Endothelial cell of umbilical vein (primary cell): ENCODE data around the gene SMURF1. TPM values are rescaled to one million over a fixed set of nuclear protein-coding genes. Genes with fewer than 3 reads are reported as not detected.

Experiments used
- BruUV-seq: library from RNA; stranded (reverse); fragments of 400-500 nt; replicated peaks from 2 replicates; lab custom pipeline; 2021; lab: Mats Ljungman, UMichigan
- CTCF ChIA-PET: fragments of 300-600, 350-600 bp; sonication (Branson Sonifier 250); formaldehyde crosslinking; loops from one replicate; lab custom pipeline; 2021; ENCODE audit warnings: antibody characterized with exemption, inconsistent platforms; lab: Charles Lee
- POLR2A ChIA-PET: fragments of 300-600, 350-600 bp; sonication (Branson Sonifier 250); formaldehyde crosslinking; loops from one replicate; lab custom pipeline; 2021; ENCODE audit warnings: antibody characterized with exemption, inconsistent platforms; lab: Charles Lee
- DNase-seq: peaks from one replicate; pipeline ENCODE4 v3.0.0-alpha.2; 2011; ENCODE audit warnings: low read depth, low spot score
- FAIRE-seq: peaks from 2 replicates; lab custom pipeline; 2011; peaks lifted over from hg19 to GRCh38; lab: Jason Lieb, UNC
- H2AFZ ChIP-seq: 2 replicates; pipeline ENCODE4 v1.6.0; 2012; ENCODE audit warnings: low read depth, low read length, control low read depth, inconsistent platforms
- H3K27ac ChIP-seq: 2 replicates; pipeline ENCODE4 v1.5.1; 2011; ENCODE audit warnings: low read depth, mild to moderate bottlenecking, control low read depth, low read length, moderate library complexity; ENCODE audit not compliant: insufficient read depth
- H3K27me3 ChIP-seq, 2 experiments: 2 replicates each; pipeline versions ENCODE4 v1.6.0 to v1.6.1; 2011; ENCODE audit warnings: low read length in 2 of 2, mixed read lengths in 1 of 2; ENCODE audit not compliant: control insufficient read depth in 2 of 2, insufficient read depth in 2 of 2
- H3K36me3 ChIP-seq, 2 experiments: 2 replicates in 1 of 2; 3 replicates in 1 of 2; pipeline ENCODE4 v1.5.1; 2011; ENCODE audit warnings: low read length in 2 of 2, mild to moderate bottlenecking in 1 of 2, moderate library complexity in 1 of 2; ENCODE audit not compliant: control insufficient read depth in 2 of 2, insufficient read depth in 2 of 2; ENCODE audit errors: extremely low read depth in 1 of 2
- H3K4me1 ChIP-seq: 3 replicates; pipeline ENCODE4 v1.5.1; 2011; ENCODE audit warnings: mild to moderate bottlenecking, low read length; ENCODE audit not compliant: control insufficient read depth, insufficient read depth; ENCODE audit errors: extremely low read depth
- H3K4me2 ChIP-seq: 2 replicates; pipeline ENCODE4 v1.6.1; 2011; ENCODE audit warnings: low read length, control low read depth, mixed read lengths; ENCODE audit not compliant: insufficient read depth
- H3K4me3 ChIP-seq, 3 experiments: fragments of 200-600 bp in 1 of 3; sonication (generic), shearing (Covaris generic) in 1 of 3; replicated peaks in 1 of 3; 2 replicates each; pipeline ENCODE4 v1.5.1; 2011 to 2016; ENCODE audit warnings: control low read depth in 3 of 3, low read length in 3 of 3, mild to moderate bottlenecking in 2 of 3, inconsistent platforms in 1 of 3, low read depth in 1 of 3, moderate library complexity in 1 of 3; ENCODE audit not compliant: insufficient read depth in 1 of 3
- H3K79me2 ChIP-seq: 2 replicates; pipeline ENCODE4 v1.6.0; 2012; ENCODE audit warnings: low read length, inconsistent platforms; ENCODE audit not compliant: control insufficient read depth, insufficient read depth
- H3K9ac ChIP-seq: replicated peaks from 2 replicates; pipeline ENCODE3; 2011; ENCODE audit warnings: low read length, control low read depth; ENCODE audit not compliant: insufficient read depth; ENCODE audit errors: extremely low read depth
- H3K9me1 ChIP-seq: replicated peaks from 3 replicates; pipeline ENCODE4 v1.6.0; 2011; ENCODE audit warnings: mild to moderate bottlenecking, low read length; ENCODE audit not compliant: control insufficient read depth, insufficient read depth; ENCODE audit errors: extremely low read depth
- H3K9me3 ChIP-seq: replicated peaks from 2 replicates; pipeline ENCODE4 v1.5.1; 2012; ENCODE audit warnings: low read length, inconsistent platforms; ENCODE audit not compliant: control insufficient read depth, insufficient read depth
- H4K20me1 ChIP-seq: replicated peaks from 2 replicates; pipeline ENCODE3; 2011; ENCODE audit warnings: mild to moderate bottlenecking, low read length; ENCODE audit not compliant: control insufficient read depth, insufficient read depth; ENCODE audit errors: extremely low read depth
- CTCF ChIP-seq, 2 donors: IDR thresholded peaks; 1 replicate in 1 of 2; 2 replicates in 1 of 2; pipeline ENCODE4 v1.5.1; 2011; ENCODE audit warnings: low read length in 2 of 2, mild to moderate bottlenecking in 2 of 2, moderate library complexity in 2 of 2, control low read depth in 1 of 2, inconsistent platforms in 1 of 2, low read depth in 1 of 2; ENCODE audit not compliant: insufficient read depth in 1 of 2; ENCODE audit errors: extremely low read depth in 1 of 2
- EZH2 ChIP-seq: IDR thresholded peaks from 2 replicates; pipeline ENCODE4 v1.6.1; 2012; ENCODE audit warnings: borderline replicate concordance, low read depth, mild to moderate bottlenecking, moderate library complexity, low read length, inconsistent platforms; ENCODE audit not compliant: severe bottlenecking
- FOS ChIP-seq: IDR thresholded peaks from 2 replicates; pipeline ENCODE4 v1.6.1; 2011; ENCODE audit warnings: mild to moderate bottlenecking, low read length, moderate library complexity, borderline replicate concordance; ENCODE audit not compliant: insufficient read depth
- GATA2 ChIP-seq: IDR thresholded peaks from 2 replicates; pipeline ENCODE4 v1.7.0; 2011; ENCODE audit warnings: low read depth, mild to moderate bottlenecking, moderate library complexity, mixed read lengths, low read length; ENCODE audit not compliant: insufficient read length, insufficient read depth
- JUN ChIP-seq: IDR thresholded peaks from 2 replicates; pipeline ENCODE4 v1.6.1; 2011; ENCODE audit warnings: borderline replicate concordance, low read depth; ENCODE audit not compliant: insufficient read length, insufficient read depth
- MAX ChIP-seq: IDR thresholded peaks from 2 replicates; pipeline ENCODE4 v1.6.1; 2011; ENCODE audit not compliant: insufficient read depth, insufficient read length
- MYC ChIP-seq: IDR thresholded peaks from one replicate; pipeline ENCODE4 v1.6.1; 2011; ENCODE audit warnings: mild to moderate bottlenecking, low read depth, low read length
- POLR2A ChIP-seq: IDR thresholded peaks from 2 replicates; pipeline ENCODE4 v1.6.1; 2012; ENCODE audit warnings: low read depth, mild to moderate bottlenecking, control low read depth, low read length
- POLR2AphosphoS5 ChIP-seq: IDR thresholded peaks from 2 replicates; pipeline ENCODE4 v1.6.1; 2012; ENCODE audit warnings: low read depth, mild to moderate bottlenecking, control low read depth, low read length, moderate library complexity; ENCODE audit not compliant: insufficient read depth
- dilution Hi-C: fragments of 300-500 bp; cut with MboI; formaldehyde crosslinking; loops from one replicate; pipeline ENCODE4 v1.15.0; 2019; ENCODE audit warnings: low sequenced_read_pairs; ENCODE audit not compliant: extremely low pct_ligation_motif_present
- intact Hi-C: fragments of 100-400 bp; cut with micrococcal nuclease; formaldehyde crosslinking; loops from one replicate; pipeline ENCODE4 v1.10.0; 2022
- polyA plus RNA-seq, 4 experiments: library from polyadenylated mRNA; depleted of rRNA in 3 of 4; stranded (reverse) in 3 of 4; unstranded in 1 of 4; fragments of >200 nt; gene quantifications; 2 replicates each; pipeline versions ENCODE4 v1.2.1 to v1.2.3, GENCODE V29; 2011 to 2012; ENCODE audit warnings: missing spikeins in 1 of 4
- total RNA-seq: library from RNA; stranded (reverse); gene quantifications from 2 replicates; pipeline ENCODE4 v1.2.3, GENCODE V29; 2021

Gene SMURF1
- total and polyA plus RNA-seq, 2 donors (not counting 3 experiments of a cell fraction or from before 2014, with no cell fraction given) = 11.5 to 22.8 TPM

GRCh38 chr7:99129001-99129400 is 14.9 kb downstream of the SMURF1 start:
- FAIRE-seq = no peak

More at GRCh38 chr7:99129001-99129400, 14.9 kb downstream of the SMURF1 start:
- no peaks in the 10 kb centered on the region for H3K9me3 ChIP-seq
- H3K27ac ChIP-seq = no peak overlapping the region
- no peak overlapping the region for H3K4me3 ChIP-seq
- H4K20me1 ChIP-seq = peaks cover 15% of the 10 kb centered on the region
- no peak overlapping the region for H3K4me2 ChIP-seq
- peaks cover 2% of the 10 kb centered on the region for H3K4me1 ChIP-seq
- peaks cover 91% of the 10 kb centered on the region for H3K79me2 ChIP-seq
- no peak overlapping the region for H3K9ac ChIP-seq
- ChIA-PET POLR2A (no interaction called here), CTCF (interaction anchor here (0.6 to 1.9 kb wide), 2 partner anchors 10 to 35 kb away, joined by 4 to 5 read pairs; no protein-coding TSS in a partner anchor)
- TF ChIP-seq POLR2AphosphoS5 = no peak
- no peak for TF ChIP-seq MYC
- no peak for TF ChIP-seq EZH2
- TF ChIP-seq JUN = no peak
- no peak for TF ChIP-seq CTCF (IDR thresholded peaks at IDR 0.05; ENCODE audit: extremely low read depth in 1 of 2, insufficient read depth in 1 of 2, low read depth in 1 of 2, low read length in 2 of 2)
- TF ChIP-seq FOS = no peak
- TF ChIP-seq MAX = no peak
- TF ChIP-seq GATA2 = no peak
- TF ChIP-seq POLR2A = no peak
- no peak overlapping the region for H2AFZ ChIP-seq
- H3K9me1 ChIP-seq = no peaks in the 10 kb centered on the region
- dilution Hi-C loops = no loop called here
- no peaks in the 10 kb centered on the region for H3K27me3 ChIP-seq
- no peak for DNase-seq
- BruUV-seq = no TSS peak
- H3K36me3 ChIP-seq = no peaks in the 10 kb centered on the region
- intact Hi-C loops = no loop called here
